ENCODE results near the gene SMAD6.

GRCh38 chr15:66653398-66653797, 48.6 kb upstream of the SMAD6 start:
- TF ChIP-seq, protein P1, sequence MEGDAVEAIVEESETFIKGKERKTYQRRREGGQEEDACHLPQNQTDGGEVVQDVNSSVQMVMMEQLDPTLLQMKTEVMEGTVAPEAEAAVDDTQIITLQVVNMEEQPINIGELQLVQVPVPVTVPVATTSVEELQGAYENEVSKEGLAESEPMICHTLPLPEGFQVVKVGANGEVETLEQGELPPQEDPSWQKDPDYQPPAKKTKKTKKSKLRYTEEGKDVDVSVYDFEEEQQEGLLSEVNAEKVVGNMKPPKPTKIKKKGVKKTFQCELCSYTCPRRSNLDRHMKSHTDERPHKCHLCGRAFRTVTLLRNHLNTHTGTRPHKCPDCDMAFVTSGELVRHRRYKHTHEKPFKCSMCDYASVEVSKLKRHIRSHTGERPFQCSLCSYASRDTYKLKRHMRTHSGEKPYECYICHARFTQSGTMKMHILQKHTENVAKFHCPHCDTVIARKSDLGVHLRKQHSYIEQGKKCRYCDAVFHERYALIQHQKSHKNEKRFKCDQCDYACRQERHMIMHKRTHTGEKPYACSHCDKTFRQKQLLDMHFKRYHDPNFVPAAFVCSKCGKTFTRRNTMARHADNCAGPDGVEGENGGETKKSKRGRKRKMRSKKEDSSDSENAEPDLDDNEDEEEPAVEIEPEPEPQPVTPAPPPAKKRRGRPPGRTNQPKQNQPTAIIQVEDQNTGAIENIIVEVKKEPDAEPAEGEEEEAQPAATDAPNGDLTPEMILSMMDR (IDR thresholded peaks at IDR 0.05), result no peak
- no peak for TF ChIP-seq POLR2A (IDR thresholded peaks at IDR 0.05)
